NCI-H226 (cell line): ENCODE results near the gene KRT73.
"Not testable (repeated sequence)": the region's sequence is repeated elsewhere in the genome, so short reads cannot be mapped to it uniquely, and the experiment has no call there.

Experiments used
- DNase-seq: peaks from one replicate; pipeline ENCODE4 v3.0.0-alpha.2; 2015

Gene KRT73

GRCh38 chr12:52598966-52599365 lies 19.4 kb downstream of the KRT73 start:
- DNase-seq, result no peak

GRCh38 chr12:52594237-52594636 lies 24.1 kb downstream of the KRT73 start:
- DNase-seq, result not testable (repeated sequence)

GRCh38 chr12:52591521-52591920 lies 26.8 kb downstream of the KRT73 start:
- no peak for DNase-seq

GRCh38 chr12:52590021-52590420 lies 28.3 kb downstream of the KRT73 start:
- DNase-seq, result no peak

- no peak for DNase-seq
Observed at GRCh38 chr12:52587563-52587962, 30.8 kb downstream of the KRT73 start.

GRCh38 chr12:52585946-52586345 lies 32.4 kb downstream of the KRT73 start:
- no peak for DNase-seq

- DNase-seq, result no peak
Observed at GRCh38 chr12:52585066-52585465, 33.3 kb downstream of the KRT73 start.

- DNase-seq, result no peak
Observed at GRCh38 chr12:52584156-52584682, 34.1 kb downstream of the KRT73 start.

- DNase-seq, result peak; percentile 78
Observed at GRCh38 chr12:52582971-52583456, 35.3 kb downstream of the KRT73 start.

GRCh38 chr12:52582486-52582885 lies 35.9 kb downstream of the KRT73 start:
- no peak for DNase-seq

GRCh38 chr12:52581481-52581880 lies 36.9 kb downstream of the KRT73 start:
- DNase-seq, result peak; percentile 83

GRCh38 chr12:52581066-52581465 lies 37.3 kb downstream of the KRT73 start:
- no peak for DNase-seq

GRCh38 chr12:52580496-52580895 lies 37.9 kb downstream of the KRT73 start:
- no peak for DNase-seq

GRCh38 chr12:52579468-52580465 lies 38.6 kb downstream of the KRT73 start:
- DNase-seq, result no peak

- DNase-seq, result no peak
Observed at GRCh38 chr12:52578469-52578868, 39.9 kb downstream of the KRT73 start.

- no peak for DNase-seq
Observed at GRCh38 chr12:52577316-52577715, 41.0 kb downstream of the KRT73 start.

GRCh38 chr12:52575948-52576347 lies 42.4 kb downstream of the KRT73 start:
- DNase-seq, result no peak

- DNase-seq, result no peak
Observed at GRCh38 chr12:52575256-52575655, 43.1 kb downstream of the KRT73 start.

- no peak for DNase-seq
Observed at GRCh38 chr12:52573743-52574142, 44.6 kb downstream of the KRT73 start, which contains the start of gene KRT74. Gene KRT74 (minus strand): TSS chr12:52573843. CDS start chr12:52573777, 66 bp downstream.

GRCh38 chr12:52573306-52573705 lies 45.1 kb downstream of the KRT73 start:
- DNase-seq, result no peak

- no peak for DNase-seq
Observed at GRCh38 chr12:52570511-52570910, 47.8 kb downstream of the KRT73 start.

GRCh38 chr12:52568111-52568510 lies 50.2 kb downstream of the KRT73 start:
- DNase-seq, result no peak

- DNase-seq, result no peak
Observed at GRCh38 chr12:52566847-52567291, 51.5 kb downstream of the KRT73 start.

- no peak for DNase-seq
Observed at GRCh38 chr12:52564582-52564981, 53.8 kb downstream of the KRT73 start.
